A673 (cell line): ENCODE data around the gene BEX4. TPM values are rescaled to one million over a fixed set of nuclear protein-coding genes. Genes with fewer than 3 reads are reported as not detected.

ENCODE experiments used
- BruUV-seq: library from RNA; stranded (reverse); fragments of 400-500 nt; replicated peaks from 2 replicates; lab custom pipeline; 2021; lab: Mats Ljungman, UMichigan
- CTCF ChIA-PET: fragments of 300-600 bp; sonication (Branson Sonifier 250); formaldehyde crosslinking; loops from one replicate; lab custom pipeline; 2022; ENCODE audit warnings: antibody characterized with exemption; lab: Charles Lee
- POLR2A ChIA-PET: fragments of 300-600 bp; sonication (Branson Sonifier 250); formaldehyde crosslinking; loops from one replicate; lab custom pipeline; 2022; ENCODE audit warnings: antibody characterized with exemption; ENCODE audit not compliant: low non-redundant PET; lab: Charles Lee
- DNase-seq: peaks from one replicate; pipeline ENCODE4 v3.0.0-alpha.2; 2015; ENCODE audit warnings: low spot score
- H3K27ac ChIP-seq: fragments of 200-600 bp; sonication (generic); 2 replicates; pipeline ENCODE4 v1.5.1; 2016; ENCODE audit warnings: mixed run types, low read depth, mild to moderate bottlenecking, mixed read lengths, antibody characterized with exemption, low read length; ENCODE audit not compliant: poor library complexity, severe bottlenecking
- H3K27me3 ChIP-seq: fragments of 200-600 bp; sonication (generic); replicated peaks from 2 replicates; pipeline ENCODE4 v1.6.1; 2017; ENCODE audit warnings: mixed run types, low read depth, mild to moderate bottlenecking, mixed read lengths, antibody characterized with exemption, low read length; ENCODE audit not compliant: insufficient read depth, poor library complexity
- H3K36me3 ChIP-seq: fragments of 200-600 bp; sonication (generic); 2 replicates; pipeline ENCODE4 v1.6.1; 2016; ENCODE audit warnings: mixed run types, mild to moderate bottlenecking, mixed read lengths, antibody characterized with exemption, low read length; ENCODE audit not compliant: insufficient read depth, poor library complexity, severe bottlenecking
- H3K4me1 ChIP-seq: fragments of 200-600 bp; sonication (generic); 2 replicates; pipeline ENCODE4 v1.6.1; 2017; ENCODE audit warnings: mixed run types, mild to moderate bottlenecking, mixed read lengths, antibody characterized with exemption, low read length; ENCODE audit not compliant: insufficient read depth, poor library complexity, severe bottlenecking
- H3K4me3 ChIP-seq: fragments of 200-600 bp; sonication (generic); 2 replicates; pipeline ENCODE4 v1.5.1; 2016; ENCODE audit warnings: low read depth, mixed run types, mild to moderate bottlenecking, mixed read lengths, low read length; ENCODE audit not compliant: poor library complexity, severe bottlenecking
- H3K9me3 ChIP-seq: fragments of 200-600 bp; sonication (generic); 2 replicates; pipeline ENCODE4 v1.6.1; 2016; ENCODE audit warnings: mixed run types, low read depth, mild to moderate bottlenecking, mixed read lengths, antibody characterized with exemption, low read length; ENCODE audit not compliant: poor library complexity, severe bottlenecking
- EZH2 ChIP-seq: fragments of 200-600 bp; sonication (generic); IDR thresholded peaks from 2 replicates; pipeline ENCODE4 v1.6.1; 2017; ENCODE audit warnings: borderline replicate concordance, low read depth, mild to moderate bottlenecking, mixed read lengths, antibody characterized with exemption, low read length; ENCODE audit not compliant: poor library complexity, severe bottlenecking
- intact Hi-C: fragments of 100-400 bp; cut with micrococcal nuclease; formaldehyde crosslinking; loops from one replicate; pipeline ENCODE4 v1.10.0; 2022; ENCODE audit not compliant: unreplicated experiment
- total RNA-seq: library from RNA; stranded (reverse); gene quantifications from 2 replicates; pipeline ENCODE4 v1.2.3, GENCODE V29; 2021
- TF ChIP-seq, protein P1 (sequence below): fragments of 300-800, 200-600 bp; sonication (generic); conservative IDR thresholded peaks from 2 replicates; pipeline ENCODE4 v1.5.1; 2017; ENCODE audit warnings: low read depth, mild to moderate bottlenecking, antibody characterized with exemption, low read length, moderate library complexity, mixed read lengths

The BEX4 gene
- total RNA-seq, 1 experiment from 2014 or later = 67.7 TPM

DNA sequence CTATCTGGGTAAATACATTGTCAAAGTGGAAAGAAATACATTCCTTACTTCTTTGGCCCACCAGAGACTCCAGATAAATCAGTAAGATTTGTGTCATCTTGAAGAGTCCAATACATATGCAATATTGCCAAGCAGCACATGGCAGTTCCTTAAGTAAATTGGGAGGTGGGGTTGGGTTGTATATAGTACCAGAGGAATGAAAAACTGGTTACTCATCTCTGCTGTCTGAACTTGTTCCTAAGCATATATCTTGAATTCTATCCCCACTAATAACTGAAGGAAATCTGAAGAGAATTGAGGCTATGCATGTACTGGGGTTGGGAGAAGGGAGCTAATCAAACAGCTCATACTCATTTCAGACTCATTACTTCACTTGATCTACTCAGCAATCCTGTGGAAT lies 25.2 kb downstream of the BEX4 start:
- no TSS peak for BruUV-seq
- TF ChIP-seq EZH2 = no peak
- TF ChIP-seq, protein P1, sequence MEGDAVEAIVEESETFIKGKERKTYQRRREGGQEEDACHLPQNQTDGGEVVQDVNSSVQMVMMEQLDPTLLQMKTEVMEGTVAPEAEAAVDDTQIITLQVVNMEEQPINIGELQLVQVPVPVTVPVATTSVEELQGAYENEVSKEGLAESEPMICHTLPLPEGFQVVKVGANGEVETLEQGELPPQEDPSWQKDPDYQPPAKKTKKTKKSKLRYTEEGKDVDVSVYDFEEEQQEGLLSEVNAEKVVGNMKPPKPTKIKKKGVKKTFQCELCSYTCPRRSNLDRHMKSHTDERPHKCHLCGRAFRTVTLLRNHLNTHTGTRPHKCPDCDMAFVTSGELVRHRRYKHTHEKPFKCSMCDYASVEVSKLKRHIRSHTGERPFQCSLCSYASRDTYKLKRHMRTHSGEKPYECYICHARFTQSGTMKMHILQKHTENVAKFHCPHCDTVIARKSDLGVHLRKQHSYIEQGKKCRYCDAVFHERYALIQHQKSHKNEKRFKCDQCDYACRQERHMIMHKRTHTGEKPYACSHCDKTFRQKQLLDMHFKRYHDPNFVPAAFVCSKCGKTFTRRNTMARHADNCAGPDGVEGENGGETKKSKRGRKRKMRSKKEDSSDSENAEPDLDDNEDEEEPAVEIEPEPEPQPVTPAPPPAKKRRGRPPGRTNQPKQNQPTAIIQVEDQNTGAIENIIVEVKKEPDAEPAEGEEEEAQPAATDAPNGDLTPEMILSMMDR = no peak
- Histone ChIP-seq H3K4me3 (no peak overlapping the region), H3K27ac (no peak overlapping the region), H3K36me3 (no peaks in the 10 kb centered on the region), H3K27me3 (no peaks in the 10 kb centered on the region), H3K4me1 (no peaks in the 10 kb centered on the region), H3K9me3 (no peaks in the 10 kb centered on the region)
- ChIA-PET CTCF (no interaction called here), POLR2A (no interaction called here)
- intact Hi-C loops = no loop called here
- DNase-seq = no peak

- H3K4me1 ChIP-seq = peaks cover 4% of the 10 kb centered on the region
- TF ChIP-seq, protein P1 = peak; percentile 59
- no peak for TF ChIP-seq EZH2
- no TSS peak for BruUV-seq
- no peaks in the 10 kb centered on the region for H3K36me3 ChIP-seq
- no peak overlapping the region for H3K27ac ChIP-seq
- H3K9me3 ChIP-seq = no peaks in the 10 kb centered on the region
- CTCF ChIA-PET = interaction anchor here (0.8 kb wide), 1 partner anchor 38 kb away, joined by 3 read pairs; no protein-coding TSS in a partner anchor
- H3K27me3 ChIP-seq = no peaks in the 10 kb centered on the region
- intact Hi-C loops = no loop called here
- no peak overlapping the region for H3K4me3 ChIP-seq
- peak; percentile 42 for DNase-seq
- POLR2A ChIA-PET = no interaction called here
Observed at GRCh38 chrX:103248553-103248952, 33.6 kb downstream of the BEX4 start.

DNA sequence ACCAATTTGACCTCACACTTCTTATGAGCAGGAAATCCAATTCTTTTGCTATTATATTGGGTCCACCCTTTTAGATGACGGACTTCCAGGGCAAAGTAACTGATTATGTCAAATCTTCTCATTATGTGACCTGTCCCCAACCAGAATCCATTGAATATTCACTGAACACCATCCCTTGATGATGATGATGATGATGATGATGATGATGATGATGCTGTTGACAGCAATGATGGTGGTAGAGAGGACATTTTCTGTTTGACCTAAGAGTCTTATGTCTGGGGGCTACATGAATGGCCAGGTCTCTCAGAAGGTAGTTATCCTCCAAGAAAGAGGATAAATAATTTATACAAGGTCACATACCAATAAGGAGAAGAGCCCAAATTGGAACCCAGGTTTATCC lies 34.9 kb downstream of the BEX4 start:
- no peak overlapping the region for H3K4me3 ChIP-seq
- H3K36me3 ChIP-seq = no peaks in the 10 kb centered on the region
- no peak for DNase-seq
- no peak for TF ChIP-seq EZH2
- TF ChIP-seq, protein P1 = no peak
- no peaks in the 10 kb centered on the region for H3K9me3 ChIP-seq
- H3K4me1 ChIP-seq = peaks cover 4% of the 10 kb centered on the region
- ChIA-PET POLR2A (no interaction called here), CTCF (no interaction called here)
- BruUV-seq = no TSS peak
- H3K27me3 ChIP-seq = no peaks in the 10 kb centered on the region
- no peak overlapping the region for H3K27ac ChIP-seq
- intact Hi-C loops = no loop called here
